Uterus (tissue), 4 donors: Measurements from ENCODE around the gene SHC2. TPM values are rescaled to one million over a fixed set of nuclear protein-coding genes. Genes with fewer than 3 reads are reported as not detected.
"Not testable (repeated sequence)": the region's sequence is repeated elsewhere in the genome, so short reads cannot be mapped to it uniquely, and the experiment has no call there.

Experiments used
- DNase-seq, 2 donors: peaks; one replicate each; pipeline ENCODE4 v3.0.0-alpha.2; 2019 to 2020
- H3K27ac ChIP-seq, 2 donors: fragments of 200-600 bp; sonication (generic); 1 replicate in 1 of 2; 2 replicates in 1 of 2; pipeline ENCODE4 v1.5.1; 2016 to 2018
- H3K27me3 ChIP-seq, 2 donors: fragments of 200-600 bp; sonication (generic); one replicate each; pipeline ENCODE4 v1.5.1; 2018 to 2019; ENCODE audit warnings: control low read depth in 1 of 2
- H3K36me3 ChIP-seq, 2 donors: fragments of 200-600 bp; sonication (generic); one replicate each; pipeline ENCODE4 v1.5.1; 2019; ENCODE audit warnings: control low read depth in 1 of 2
- H3K4me1 ChIP-seq, 2 donors: fragments of 200-600 bp; sonication (generic); one replicate each; pipeline ENCODE4 v1.5.1; 2018 to 2019; ENCODE audit warnings: control low read depth in 1 of 2
- H3K4me3 ChIP-seq, 2 donors: fragments of 200-600 bp; sonication (generic); 1 replicate in 1 of 2; 2 replicates in 1 of 2; pipeline ENCODE4 v1.5.1; 2018 to 2019; ENCODE audit warnings: mild to moderate bottlenecking in 1 of 2
- H3K9me3 ChIP-seq, 2 donors: fragments of 200-600 bp; sonication (generic); one replicate each; pipeline ENCODE4 v1.5.1; 2019; ENCODE audit warnings: control low read depth in 1 of 2
- POLR2A ChIP-seq, 2 donors: fragments of 450-650 bp; IDR thresholded peaks; one replicate each; pipeline ENCODE4 v1.6.1; 2016; ENCODE audit warnings: antibody characterized with exemption in 2 of 2, mild to moderate bottlenecking in 1 of 2, moderate library complexity in 1 of 2
- intact Hi-C: fragments of 100-400 bp; cut with DNase I; formaldehyde crosslinking; loops from one replicate; pipeline ENCODE4 v1.15.1; 2023; ENCODE audit warnings: low total_unique reads
- total RNA-seq, 4 donors: library from RNA; depleted of rRNA in 3 of 4; stranded (reverse); fragments of >200 nt in 3 of 4; gene quantifications; one replicate each; pipeline versions ENCODE4 v1.1.0 to v1.2.4, GENCODE V29; 2014 to 2023
- TF ChIP-seq, protein P1 (sequence below), 4 experiments: fragments of 200-600 bp in 2 of 4; fragments of 450-650 bp in 2 of 4; sonication (generic) in 2 of 4; IDR thresholded peaks; one replicate each; pipeline ENCODE4 v1.5.1; 2016 to 2019; ENCODE audit warnings: antibody characterized with exemption in 4 of 4, mild to moderate bottlenecking in 2 of 4, moderate library complexity in 1 of 4
- donor health status: DM: yes; HTN: yes; CAD: no.

Gene SHC2
- total RNA-seq, 4 donors from 2014 or later: 2.9 to 43.6 (median 8.4) TPM

DNA sequence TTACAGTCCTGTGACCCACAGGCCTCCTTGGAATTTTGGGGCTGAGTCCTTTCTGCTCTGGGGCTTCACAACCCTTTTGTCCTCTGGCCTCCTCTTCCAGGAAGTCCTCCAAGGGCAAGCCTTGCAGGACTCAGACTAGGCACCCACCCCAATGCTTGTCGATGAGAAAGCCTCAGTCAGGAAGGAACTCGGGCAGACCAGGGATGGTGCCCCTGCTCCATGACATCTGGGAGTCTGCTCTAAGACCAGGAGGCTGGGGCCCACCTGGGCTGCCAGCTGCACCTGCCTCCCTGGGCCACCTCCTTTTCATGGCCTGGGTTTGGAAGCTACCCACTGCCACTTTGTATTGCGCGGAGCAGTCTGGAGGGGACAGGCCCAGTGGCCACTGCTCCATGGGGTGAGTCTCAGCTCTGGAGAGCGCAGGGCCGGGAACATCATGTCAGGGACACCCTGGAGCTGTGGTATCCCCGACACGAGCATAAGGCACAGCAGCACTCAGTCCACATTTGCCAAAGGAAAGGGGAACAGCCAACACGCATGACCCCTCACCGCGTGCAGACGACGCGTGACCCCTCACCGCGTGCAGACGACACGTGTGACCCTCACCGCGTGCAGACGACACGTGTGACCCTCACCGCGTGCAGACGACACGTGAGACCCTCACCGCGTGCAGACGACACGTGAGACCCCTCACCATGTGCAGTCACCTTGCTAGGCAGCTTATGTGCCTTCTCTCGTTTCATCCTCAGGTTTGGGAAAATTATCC lies 62.7 kb downstream of the SHC2 start:
- intact Hi-C loops: no loop called here
- H3K4me3 ChIP-seq: no peak overlapping the region
- peak in 1 of 2 donors; percentile 2 for DNase-seq

DNA sequence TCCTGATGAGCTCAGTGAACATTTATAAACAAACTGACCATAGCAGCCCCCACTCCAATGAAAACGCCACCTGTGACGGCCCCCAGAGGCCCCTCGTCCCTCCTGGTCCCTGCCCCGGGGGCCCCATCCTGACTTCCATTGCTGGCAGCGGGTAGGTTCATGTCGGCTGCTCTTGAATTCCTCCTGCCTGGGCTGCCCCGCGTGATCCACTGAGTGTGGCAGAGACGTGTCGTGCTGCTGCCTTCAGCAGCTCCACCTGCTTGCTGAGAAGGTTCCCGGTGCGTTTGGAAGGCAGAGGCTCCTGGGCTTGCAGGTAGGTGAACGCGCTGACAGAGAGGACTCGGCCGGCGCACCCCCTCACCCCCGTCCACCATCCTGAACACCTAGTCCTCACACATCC lies 63.5 kb downstream of the SHC2 start:
- H3K9me3 ChIP-seq: no peaks in the 10 kb centered on the region
- H3K27ac ChIP-seq: no peak overlapping the region
- no peak for DNase-seq

More for the DNA sequence above, 62.7 kb downstream of the SHC2 start:
- no peak for TF ChIP-seq POLR2A (IDR thresholded peaks at IDR 0.05)
- TF ChIP-seq, protein P1, sequence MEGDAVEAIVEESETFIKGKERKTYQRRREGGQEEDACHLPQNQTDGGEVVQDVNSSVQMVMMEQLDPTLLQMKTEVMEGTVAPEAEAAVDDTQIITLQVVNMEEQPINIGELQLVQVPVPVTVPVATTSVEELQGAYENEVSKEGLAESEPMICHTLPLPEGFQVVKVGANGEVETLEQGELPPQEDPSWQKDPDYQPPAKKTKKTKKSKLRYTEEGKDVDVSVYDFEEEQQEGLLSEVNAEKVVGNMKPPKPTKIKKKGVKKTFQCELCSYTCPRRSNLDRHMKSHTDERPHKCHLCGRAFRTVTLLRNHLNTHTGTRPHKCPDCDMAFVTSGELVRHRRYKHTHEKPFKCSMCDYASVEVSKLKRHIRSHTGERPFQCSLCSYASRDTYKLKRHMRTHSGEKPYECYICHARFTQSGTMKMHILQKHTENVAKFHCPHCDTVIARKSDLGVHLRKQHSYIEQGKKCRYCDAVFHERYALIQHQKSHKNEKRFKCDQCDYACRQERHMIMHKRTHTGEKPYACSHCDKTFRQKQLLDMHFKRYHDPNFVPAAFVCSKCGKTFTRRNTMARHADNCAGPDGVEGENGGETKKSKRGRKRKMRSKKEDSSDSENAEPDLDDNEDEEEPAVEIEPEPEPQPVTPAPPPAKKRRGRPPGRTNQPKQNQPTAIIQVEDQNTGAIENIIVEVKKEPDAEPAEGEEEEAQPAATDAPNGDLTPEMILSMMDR (IDR thresholded peaks at IDR 0.05): no peak
- Histone ChIP-seq H3K9me3 (no peaks in the 10 kb centered on the region), H3K4me1 (no peaks in the 10 kb centered on the region), H3K27me3 (peaks cover 0 to 2% of the 10 kb centered on the region in 2 donors), H3K27ac (no peak overlapping the region), H3K36me3 (no peaks in the 10 kb centered on the region)

DNA sequence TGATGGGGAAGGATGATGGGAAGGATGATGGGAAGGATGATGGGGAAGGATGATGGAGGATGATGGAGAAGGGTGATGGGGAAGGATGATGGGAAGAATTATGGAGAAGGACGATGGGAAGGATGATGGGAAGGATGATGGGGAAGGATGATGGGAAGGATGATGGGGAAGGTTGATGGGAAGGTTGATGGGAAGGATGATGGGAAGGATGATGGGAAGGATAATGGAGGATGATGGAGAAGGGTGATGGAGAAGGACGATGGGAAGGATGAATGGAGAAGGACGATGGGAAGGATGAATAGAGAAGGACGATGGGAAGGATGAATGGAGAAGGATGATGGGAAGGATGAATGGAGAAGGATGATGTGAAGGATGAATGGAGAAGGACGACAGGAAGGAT lies 65.4 kb downstream of the SHC2 start:
- Histone ChIP-seq H3K9me3 (no peaks in the 10 kb centered on the region), H3K27me3 (no peaks in the 10 kb centered on the region), H3K27ac (no peak overlapping the region), H3K4me1 (no peaks in the 10 kb centered on the region), H3K4me3 (no peak overlapping the region), H3K36me3 (no peaks in the 10 kb centered on the region)
- no peak for DNase-seq
- no peak for TF ChIP-seq POLR2A (IDR thresholded peaks at IDR 0.05)
- TF ChIP-seq, protein P1 (IDR thresholded peaks at IDR 0.05): no peak
- intact Hi-C loops: no loop called here

More for the DNA sequence above, 63.5 kb downstream of the SHC2 start:
- no peaks in the 10 kb centered on the region for H3K4me1 ChIP-seq
- intact Hi-C loops: no loop called here
- TF ChIP-seq POLR2A (IDR thresholded peaks at IDR 0.05): no peak
- TF ChIP-seq, protein P1 (IDR thresholded peaks at IDR 0.05): no peak
- H3K36me3 ChIP-seq: no peaks in the 10 kb centered on the region
- H3K27me3 ChIP-seq: no peaks in the 10 kb centered on the region
- H3K4me3 ChIP-seq: no peak overlapping the region

DNA sequence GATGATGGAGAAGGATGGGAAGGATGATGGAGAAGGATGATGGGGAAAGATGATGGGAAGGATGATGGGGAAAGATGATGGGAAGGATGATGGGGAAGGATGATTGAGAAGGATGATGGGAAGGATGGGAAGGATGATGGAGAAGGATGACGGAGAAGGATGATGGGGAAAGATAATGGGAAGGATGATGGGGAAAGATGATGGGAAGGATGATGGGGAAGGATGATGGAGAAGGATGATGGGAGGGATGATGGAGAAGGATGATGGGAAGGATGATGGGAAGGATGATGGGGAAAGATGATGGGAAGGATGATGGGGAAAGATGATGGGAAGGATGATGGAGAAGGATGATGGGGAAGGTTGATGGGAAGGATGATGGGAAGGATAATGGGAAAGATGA lies 66.0 kb downstream of the SHC2 start:
- H3K9me3 ChIP-seq, H3K4me1 ChIP-seq, H3K27me3 ChIP-seq, H3K4me3 ChIP-seq, DNase-seq, H3K27ac ChIP-seq, H3K36me3 ChIP-seq, intact Hi-C loops: not testable (repeated sequence)

- intact Hi-C loops, H3K27ac ChIP-seq, H3K27me3 ChIP-seq, H3K4me1 ChIP-seq, H3K9me3 ChIP-seq, DNase-seq, H3K36me3 ChIP-seq, H3K4me3 ChIP-seq: not testable (repeated sequence)
Measured at GRCh38 chr19:393560-393959, 67.3 kb downstream of the SHC2 start.

DNA sequence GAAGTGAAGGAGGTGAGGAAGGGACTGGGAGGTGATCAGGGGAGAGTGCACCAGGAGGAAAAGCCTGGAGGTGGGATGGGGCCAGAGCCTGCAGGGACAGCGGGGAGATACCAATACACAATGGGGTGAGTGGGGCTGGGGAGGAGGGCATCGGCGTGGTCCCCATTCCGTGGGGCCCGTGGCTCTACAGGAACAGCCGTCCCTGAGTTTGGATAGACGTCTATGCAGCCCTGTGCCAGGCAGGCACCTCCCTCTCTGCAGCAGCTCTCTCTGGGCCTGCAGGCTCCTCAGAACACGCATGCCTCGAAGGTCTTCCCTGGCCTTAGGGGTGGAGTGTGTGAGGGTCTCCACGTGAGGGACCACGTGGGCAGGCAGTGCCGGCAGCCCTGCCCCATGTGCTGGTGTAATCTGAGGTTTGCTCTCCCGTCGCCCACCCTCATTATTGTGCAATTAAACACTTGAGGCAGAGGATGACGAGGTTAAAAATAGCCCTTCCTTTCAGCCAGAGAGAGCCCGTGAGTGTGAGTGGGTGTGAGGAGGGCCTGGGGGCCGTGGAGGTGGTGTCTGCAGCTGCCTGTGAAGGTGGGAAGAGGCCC lies 68.4 kb downstream of the SHC2 start:
- Histone ChIP-seq H3K36me3 (no peaks in the 10 kb centered on the region), H3K4me3 (no peak overlapping the region), H3K27ac (no peak overlapping the region), H3K9me3 (no peaks in the 10 kb centered on the region), H3K4me1 (no peaks in the 10 kb centered on the region), H3K27me3 (no peaks in the 10 kb centered on the region)
- DNase-seq: no peak
- intact Hi-C loops: no loop called here
- no peak for TF ChIP-seq POLR2A (IDR thresholded peaks at IDR 0.05)
